ENCODE data around the gene ESYT3.
"Not testable (repeated sequence)": the region's sequence is repeated elsewhere in the genome, so short reads cannot be mapped to it uniquely, and the experiment has no call there.

Gene ESYT3

DNA sequence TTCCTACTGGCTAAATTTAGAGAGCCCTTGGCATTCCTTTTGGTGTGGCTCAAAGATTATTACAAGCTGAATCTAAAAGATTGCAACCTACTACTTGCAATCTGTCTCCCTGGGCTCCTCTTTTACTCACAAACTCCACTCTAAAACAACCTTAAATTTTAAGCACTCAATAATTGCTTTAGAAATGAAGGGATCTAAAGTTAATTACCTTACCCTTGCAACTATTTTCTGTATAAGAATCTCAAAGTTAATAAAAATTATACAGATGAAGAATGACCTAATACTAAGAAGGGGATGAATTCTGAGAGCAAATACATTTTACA lies 60.2 kb downstream of the ESYT3 start:
- DNase-seq (ENCODE audit: low spot score) = no peak
- TF ChIP-seq, protein P1, sequence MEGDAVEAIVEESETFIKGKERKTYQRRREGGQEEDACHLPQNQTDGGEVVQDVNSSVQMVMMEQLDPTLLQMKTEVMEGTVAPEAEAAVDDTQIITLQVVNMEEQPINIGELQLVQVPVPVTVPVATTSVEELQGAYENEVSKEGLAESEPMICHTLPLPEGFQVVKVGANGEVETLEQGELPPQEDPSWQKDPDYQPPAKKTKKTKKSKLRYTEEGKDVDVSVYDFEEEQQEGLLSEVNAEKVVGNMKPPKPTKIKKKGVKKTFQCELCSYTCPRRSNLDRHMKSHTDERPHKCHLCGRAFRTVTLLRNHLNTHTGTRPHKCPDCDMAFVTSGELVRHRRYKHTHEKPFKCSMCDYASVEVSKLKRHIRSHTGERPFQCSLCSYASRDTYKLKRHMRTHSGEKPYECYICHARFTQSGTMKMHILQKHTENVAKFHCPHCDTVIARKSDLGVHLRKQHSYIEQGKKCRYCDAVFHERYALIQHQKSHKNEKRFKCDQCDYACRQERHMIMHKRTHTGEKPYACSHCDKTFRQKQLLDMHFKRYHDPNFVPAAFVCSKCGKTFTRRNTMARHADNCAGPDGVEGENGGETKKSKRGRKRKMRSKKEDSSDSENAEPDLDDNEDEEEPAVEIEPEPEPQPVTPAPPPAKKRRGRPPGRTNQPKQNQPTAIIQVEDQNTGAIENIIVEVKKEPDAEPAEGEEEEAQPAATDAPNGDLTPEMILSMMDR (IDR thresholded peaks at IDR 0.05; ENCODE audit: extremely low read depth, missing control alignments) = no peak

DNA sequence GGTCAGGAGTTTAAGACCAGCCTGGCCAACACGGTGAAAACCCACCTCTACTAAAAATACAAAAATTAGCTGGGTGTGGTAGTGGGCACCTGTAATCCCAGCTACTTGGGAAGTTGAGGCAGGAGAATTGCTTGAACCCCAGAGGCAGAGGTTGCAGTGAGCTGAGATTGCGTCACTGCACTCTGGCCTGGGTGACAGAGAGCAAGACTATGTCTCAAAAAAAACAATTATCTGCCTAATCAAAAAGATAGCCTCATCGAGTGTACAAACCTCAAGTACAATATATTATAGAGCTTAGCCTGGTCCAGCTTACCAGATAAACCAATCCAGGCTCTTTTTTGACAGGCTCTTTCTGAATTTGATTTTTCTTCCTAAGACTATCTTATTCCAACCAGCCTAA lies 61.2 kb downstream of the ESYT3 start:
- DNase-seq (ENCODE audit: low spot score) = not testable (repeated sequence)

DNA sequence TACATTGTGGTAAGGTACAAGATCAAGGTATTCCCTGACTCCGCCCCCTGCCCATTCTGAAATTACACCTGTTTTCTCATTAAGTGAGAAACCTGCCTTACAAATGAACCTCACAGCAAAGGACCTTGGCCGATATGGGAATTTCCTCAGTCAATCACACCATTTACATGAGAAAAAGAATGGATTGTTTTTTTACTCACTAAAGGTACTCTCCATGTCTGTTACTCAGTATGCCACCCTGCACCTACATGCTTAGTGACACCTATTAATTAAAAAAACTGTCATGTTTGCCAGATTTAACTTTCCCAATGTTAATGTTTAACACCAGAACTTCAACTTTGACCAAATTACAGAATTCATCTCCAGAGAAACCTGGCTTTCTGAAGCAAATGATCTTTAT lies 62.0 kb downstream of the ESYT3 start:
- TF ChIP-seq, protein P1 (IDR thresholded peaks at IDR 0.05; ENCODE audit: extremely low read depth, missing control alignments) = no peak
- DNase-seq (ENCODE audit: low spot score) = no peak

DNA sequence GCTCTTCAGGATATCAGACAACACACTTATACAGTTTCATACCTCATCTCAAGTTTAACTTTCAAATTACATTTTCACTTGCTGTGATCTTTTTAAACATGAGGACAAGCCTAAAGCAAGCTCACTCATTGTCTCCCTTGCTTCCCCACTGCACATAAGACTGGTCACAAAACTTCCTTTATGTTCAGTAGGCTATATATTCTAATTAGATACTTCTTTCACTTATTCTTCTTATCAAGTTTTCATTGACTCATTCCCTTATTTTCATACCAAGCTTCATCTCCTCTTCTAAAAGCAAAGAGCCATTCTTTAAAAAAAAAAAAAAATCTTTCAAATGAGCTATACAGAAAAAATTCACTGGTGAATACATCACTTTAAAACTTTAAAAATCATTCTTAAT lies 62.6 kb downstream of the ESYT3 start:
- TF ChIP-seq, protein P1 (IDR thresholded peaks at IDR 0.05; ENCODE audit: extremely low read depth, missing control alignments) = no peak
- no peak for DNase-seq (ENCODE audit: low spot score)

DNA sequence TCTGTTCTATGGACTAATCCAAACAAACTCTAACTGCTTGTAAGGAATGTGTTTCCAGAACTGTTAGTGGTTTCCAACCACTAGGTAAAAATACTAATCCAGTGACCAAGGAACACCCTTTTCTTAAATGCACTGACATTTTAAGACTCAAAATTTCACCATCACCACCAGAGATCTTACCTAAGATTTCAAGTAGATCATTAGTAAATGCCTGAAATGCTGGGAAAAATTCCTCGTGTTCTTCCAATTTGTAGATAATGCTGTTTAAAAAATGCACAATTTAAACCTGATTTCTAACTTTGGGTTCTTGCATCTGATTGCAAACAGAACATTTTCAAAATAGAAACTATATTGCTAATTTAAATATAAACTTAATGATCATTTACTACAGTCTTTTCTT lies 63.4 kb downstream of the ESYT3 start:
- TF ChIP-seq, protein P1 (IDR thresholded peaks at IDR 0.05; ENCODE audit: extremely low read depth, missing control alignments) = no peak

DNA sequence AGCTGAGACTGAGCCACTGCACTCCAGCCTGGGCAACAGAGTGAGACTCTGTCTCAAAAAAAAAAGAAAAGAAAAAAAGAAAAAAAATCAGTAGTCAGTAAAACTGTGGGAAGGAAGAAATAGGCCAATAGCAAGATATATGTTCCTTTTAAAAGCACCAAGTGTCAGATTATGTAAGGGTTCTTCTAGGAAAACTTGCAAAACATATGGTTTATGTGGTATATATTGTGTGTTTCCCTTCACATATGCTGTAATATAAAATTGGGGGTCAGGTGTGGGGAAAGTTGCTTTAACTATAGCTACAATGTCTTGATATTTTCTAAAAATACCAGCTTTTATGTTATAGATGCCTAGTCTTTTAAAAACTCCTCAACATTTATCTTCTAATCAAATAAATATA lies 64.6 kb downstream of the ESYT3 start:
- TF ChIP-seq, protein P1 (IDR thresholded peaks at IDR 0.05; ENCODE audit: extremely low read depth, missing control alignments) = no peak
- no peak for DNase-seq (ENCODE audit: low spot score)

More for the DNA sequence above, 63.4 kb downstream of the ESYT3 start:
- DNase-seq (ENCODE audit: low spot score) = no peak

DNA sequence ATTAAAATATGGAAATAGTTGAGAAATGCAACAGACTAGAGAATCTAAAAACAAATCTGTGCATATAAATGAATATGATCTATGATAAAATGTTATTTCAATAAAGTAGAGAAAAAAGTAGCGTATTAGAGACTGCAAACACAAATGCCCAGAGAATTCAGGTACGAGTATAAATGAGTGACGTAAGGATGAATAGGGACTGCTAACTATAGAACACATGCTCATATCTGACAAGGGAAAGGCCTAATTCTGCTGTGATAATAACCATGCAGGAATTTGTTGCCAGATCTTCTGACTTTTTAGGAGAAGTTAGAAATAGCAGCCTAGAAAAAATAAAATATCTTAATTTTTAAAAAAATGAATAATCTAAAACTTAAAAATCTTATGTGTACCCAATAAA lies 73.1 kb downstream of the ESYT3 start:
- TF ChIP-seq, protein P1 (IDR thresholded peaks at IDR 0.05; ENCODE audit: extremely low read depth, missing control alignments) = no peak
- DNase-seq (ENCODE audit: low spot score) = no peak

DNA sequence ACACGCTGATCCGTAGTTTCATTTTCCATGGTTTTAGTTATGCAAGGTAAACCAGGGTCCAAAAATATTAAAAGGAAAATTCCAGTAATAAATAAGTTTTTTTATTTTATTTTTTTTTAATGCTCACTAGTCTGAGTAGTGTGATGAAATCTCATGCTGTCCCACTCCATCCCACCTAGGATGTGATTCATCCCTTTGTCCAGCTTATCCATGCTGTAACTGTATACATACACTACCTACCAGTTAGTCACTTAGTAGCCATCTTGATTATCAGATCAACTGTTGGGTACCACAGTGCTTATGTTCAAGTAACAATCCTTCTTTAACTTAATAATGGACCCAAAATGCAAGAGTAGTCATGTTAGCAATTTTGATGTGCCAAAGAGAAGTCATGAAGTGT lies 75.2 kb downstream of the ESYT3 start:
- TF ChIP-seq, protein P1 (IDR thresholded peaks at IDR 0.05; ENCODE audit: extremely low read depth, missing control alignments) = no peak
- no peak for DNase-seq (ENCODE audit: low spot score)

Data from GM20000 (cell line).